ENCODE results near the gene LAIR1. TPM values are rescaled to one million over a fixed set of nuclear protein-coding genes. Genes with fewer than 3 reads are reported as not detected.

The LAIR1 gene
- total RNA-seq, 2 donors from 2014 or later = 4.2 to 7.8 TPM

- Histone ChIP-seq H3K27me3 (no peaks in the 10 kb centered on the region), H3K27ac (no peak overlapping the region), H3K4me3 (no peak overlapping the region), H3K4me1 (no peaks in the 10 kb centered on the region), H3K9me3 (no peaks in the 10 kb centered on the region), H3K36me3 (no peaks in the 10 kb centered on the region)
- TF ChIP-seq CTCF (IDR thresholded peaks at IDR 0.05) = no peak
- no peak for DNase-seq (ENCODE audit: low spot score)
These were observed 26.9 kb downstream of the LAIR1 start for GRCh38 chr19:54337858-54338230.

- no peak for TF ChIP-seq CTCF (IDR thresholded peaks at IDR 0.05)
- H3K4me1 ChIP-seq = no peaks in the 10 kb centered on the region
- DNase-seq (ENCODE audit: low spot score) = no peak
- H3K9me3 ChIP-seq = no peaks in the 10 kb centered on the region
- H3K4me3 ChIP-seq = no peak overlapping the region
- H3K36me3 ChIP-seq = no peaks in the 10 kb centered on the region
- no peak overlapping the region for H3K27ac ChIP-seq
- H3K27me3 ChIP-seq = no peaks in the 10 kb centered on the region
These were observed 27.6 kb downstream of the LAIR1 start for GRCh38 chr19:54336893-54337857.

- DNase-seq (ENCODE audit: low spot score) = no peak
- Histone ChIP-seq H3K4me1 (no peaks in the 10 kb centered on the region), H3K27ac (no peak overlapping the region), H3K36me3 (no peaks in the 10 kb centered on the region), H3K4me3 (no peak overlapping the region), H3K9me3 (no peaks in the 10 kb centered on the region), H3K27me3 (no peaks in the 10 kb centered on the region)
- no peak for TF ChIP-seq CTCF (IDR thresholded peaks at IDR 0.05)
These were observed 28.5 kb downstream of the LAIR1 start for GRCh38 chr19:54335979-54336892.

- no peaks in the 10 kb centered on the region for H3K27me3 ChIP-seq
- no peaks in the 10 kb centered on the region for H3K9me3 ChIP-seq
- DNase-seq (ENCODE audit: low spot score) = no peak
- H3K4me1 ChIP-seq = no peaks in the 10 kb centered on the region
- H3K36me3 ChIP-seq = no peaks in the 10 kb centered on the region
- H3K4me3 ChIP-seq = no peak overlapping the region
- no peak overlapping the region for H3K27ac ChIP-seq
- TF ChIP-seq CTCF (IDR thresholded peaks at IDR 0.05) = no peak
These were observed 29.6 kb downstream of the LAIR1 start for GRCh38 chr19:54335164-54335563.

- H3K4me3 ChIP-seq = no peak overlapping the region
- no peak for TF ChIP-seq CTCF (IDR thresholded peaks at IDR 0.05)
- no peaks in the 10 kb centered on the region for H3K9me3 ChIP-seq
- no peak overlapping the region for H3K27ac ChIP-seq
- H3K4me1 ChIP-seq = no peaks in the 10 kb centered on the region
- H3K27me3 ChIP-seq = no peaks in the 10 kb centered on the region
- H3K36me3 ChIP-seq = no peaks in the 10 kb centered on the region
- no peak for DNase-seq (ENCODE audit: low spot score)
These were observed 31.0 kb downstream of the LAIR1 start for GRCh38 chr19:54333586-54334298.

All from right atrium auricular region (tissue), 2 donors.